ENCODE results near the gene DNER.
"Not testable (repeated sequence)": the region's sequence is repeated elsewhere in the genome, so short reads cannot be mapped to it uniquely, and the experiment has no call there.

The DNER gene

DNA sequence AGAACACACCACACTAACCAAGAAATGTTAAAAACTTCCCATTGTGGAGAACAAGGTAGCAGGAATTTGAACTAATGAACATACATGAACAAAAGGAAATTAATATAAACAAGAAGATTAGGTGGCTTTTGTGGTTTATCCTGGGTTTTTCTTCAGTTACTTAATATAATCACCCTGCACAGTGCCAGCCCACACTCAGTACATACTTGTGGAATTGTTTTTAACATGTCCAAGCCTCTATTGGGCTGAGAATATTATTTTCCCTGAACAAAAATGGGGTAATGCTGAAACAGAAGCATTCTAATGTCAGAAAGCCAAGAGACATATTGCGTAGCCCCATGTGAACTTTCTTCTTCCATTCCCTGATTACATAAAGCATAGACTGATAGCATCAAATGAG lies 202.8 kb downstream of the DNER start:
- in situ Hi-C loops (cut with HindIII; ENCODE audit: low sequenced_read_pairs), result no loop called here

DNA sequence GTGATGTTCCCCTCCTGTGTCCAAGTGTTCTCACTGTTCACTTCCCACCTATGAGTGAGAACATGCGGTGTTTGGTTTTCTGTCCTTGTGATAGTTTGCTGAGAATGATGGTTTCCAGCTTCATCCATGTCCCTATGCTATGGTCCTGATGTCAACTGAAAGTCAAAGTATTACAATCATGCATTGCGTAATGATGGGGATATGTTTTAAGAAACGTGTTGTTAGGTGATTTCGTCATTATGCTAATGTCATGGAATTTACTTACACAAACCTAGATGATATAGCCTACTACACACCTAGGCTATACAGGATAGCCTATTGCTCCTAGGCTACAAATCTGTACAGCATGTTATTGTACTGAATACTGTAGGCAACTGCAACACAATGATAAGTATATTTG lies 207.7 kb downstream of the DNER start:
- in situ Hi-C loops (cut with HindIII; ENCODE audit: low sequenced_read_pairs), result not testable (repeated sequence)

DNA sequence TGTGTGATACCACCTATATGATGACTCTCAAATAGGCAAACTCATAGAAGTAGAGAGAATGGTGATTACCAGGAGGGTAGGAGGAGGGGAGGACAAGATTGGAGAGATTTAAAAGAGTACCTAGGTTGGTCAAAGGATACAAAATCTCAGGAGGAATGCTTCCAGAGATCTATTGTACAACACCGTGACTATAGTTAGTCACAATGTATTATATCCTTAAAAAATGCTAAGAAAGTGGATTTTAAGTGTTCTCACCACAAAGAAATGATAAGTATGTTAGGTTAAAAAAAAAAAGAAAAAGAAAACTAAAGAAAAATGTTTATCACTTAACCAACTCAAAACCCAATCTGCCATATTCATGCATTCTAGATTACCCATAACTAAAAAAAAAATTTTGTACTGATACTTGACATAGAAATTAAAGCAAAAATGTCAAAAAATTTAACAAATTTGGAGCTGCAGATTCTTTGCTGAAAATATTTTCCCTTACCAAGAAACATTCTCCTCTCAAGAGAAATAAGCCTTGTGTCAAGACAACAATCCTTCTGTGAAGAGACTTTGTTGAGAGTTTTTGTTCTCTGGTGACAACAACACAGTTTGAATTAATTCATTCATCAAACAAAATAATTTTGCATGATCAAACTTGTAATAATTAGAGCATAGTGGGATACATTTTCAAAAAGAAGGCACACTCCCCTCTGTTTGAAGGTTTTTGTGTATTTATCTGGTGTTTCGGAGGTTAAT lies 213.1 kb downstream of the DNER start:
- in situ Hi-C loops (cut with HindIII; ENCODE audit: low sequenced_read_pairs), result no loop called here

GRCh38 chr2:229492034-229492433 lies 222.3 kb downstream of the DNER start:
- in situ Hi-C loops (cut with HindIII; ENCODE audit: low sequenced_read_pairs), result no loop called here

DNA sequence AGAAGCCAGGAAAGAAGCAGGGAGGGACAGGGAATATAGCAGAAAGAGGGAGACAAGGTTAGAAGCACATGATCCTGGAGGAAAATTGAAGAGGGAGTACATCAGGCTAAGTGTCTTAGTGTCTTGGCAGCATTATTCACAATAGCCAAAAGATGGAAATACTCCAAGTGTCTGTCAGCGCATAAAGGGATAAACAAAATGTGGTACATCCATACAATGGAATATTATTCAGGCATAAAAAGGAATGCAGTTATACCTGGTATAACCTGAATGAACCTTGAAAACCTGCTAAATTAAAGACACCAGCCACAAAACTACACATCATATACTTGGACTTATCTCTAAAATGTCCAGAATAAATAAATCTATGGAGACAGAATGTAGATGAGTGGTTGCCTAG lies 224.2 kb downstream of the DNER start:
- in situ Hi-C loops (cut with HindIII; ENCODE audit: low sequenced_read_pairs), result no loop called here

DNA sequence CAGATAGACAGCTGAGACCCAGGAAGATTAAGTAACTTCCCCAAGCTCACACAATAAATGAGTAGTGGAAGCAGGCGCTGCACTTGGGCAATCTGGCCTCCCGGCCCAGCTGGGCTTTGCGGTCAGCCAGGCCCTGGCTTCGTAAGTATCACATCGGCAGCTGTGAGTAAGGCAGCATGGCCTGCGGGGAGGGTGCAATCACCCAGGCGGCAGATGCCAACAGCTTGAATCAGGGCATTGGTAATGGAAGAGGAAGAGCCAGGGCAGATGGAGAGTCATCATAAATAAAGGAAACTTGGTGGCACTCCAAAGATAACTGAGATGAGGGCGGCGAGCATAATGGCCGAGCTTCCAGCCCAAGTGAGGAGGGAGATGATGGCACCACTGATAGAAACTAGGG lies 225.3 kb downstream of the DNER start:
- in situ Hi-C loops (cut with HindIII; ENCODE audit: low sequenced_read_pairs), result no loop called here

DNA sequence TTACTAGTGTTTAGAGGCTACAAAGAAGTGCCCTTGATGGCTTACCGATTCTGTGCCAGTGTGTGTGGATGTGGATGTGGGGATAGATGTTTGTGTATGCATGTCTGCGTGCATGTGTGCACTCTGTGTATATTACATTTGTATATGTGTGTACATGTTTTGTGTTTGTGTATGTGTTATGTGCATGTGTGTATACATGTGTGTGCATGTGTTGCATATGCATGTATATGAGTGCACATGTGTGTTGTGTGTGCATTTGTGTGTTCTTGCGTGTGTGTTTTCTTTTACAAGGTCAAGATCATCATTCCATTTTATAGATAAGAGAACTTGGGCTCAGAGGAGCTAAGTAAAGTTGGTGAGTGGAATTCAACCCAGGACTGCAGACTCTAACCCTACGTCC lies 226.1 kb downstream of the DNER start:
- in situ Hi-C loops (cut with HindIII; ENCODE audit: low sequenced_read_pairs), result no loop called here

DNA sequence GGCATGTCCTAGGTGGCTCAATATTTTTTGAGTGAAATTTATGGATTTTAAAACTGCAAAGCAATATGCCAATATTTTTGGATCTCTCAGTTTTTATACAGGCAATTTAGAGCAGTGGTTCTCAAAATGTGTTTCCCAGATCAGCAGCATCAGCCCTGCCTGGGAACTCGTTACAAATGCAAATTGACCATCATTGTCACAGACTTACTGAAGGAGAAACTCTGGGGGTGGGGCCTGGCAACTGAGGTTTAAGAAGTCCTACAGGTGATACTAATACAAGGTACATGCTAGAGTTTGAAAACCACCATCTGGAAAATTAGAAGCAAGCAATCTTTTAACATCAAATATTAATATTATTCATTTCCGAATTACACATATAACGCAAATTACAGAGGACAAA lies 227.7 kb downstream of the DNER start:
- in situ Hi-C loops (cut with HindIII; ENCODE audit: low sequenced_read_pairs), result no loop called here

- in situ Hi-C loops (cut with HindIII; ENCODE audit: low sequenced_read_pairs), result no loop called here
These were observed 228.5 kb downstream of the DNER start for GRCh38 chr2:229485857-229486256.

DNA sequence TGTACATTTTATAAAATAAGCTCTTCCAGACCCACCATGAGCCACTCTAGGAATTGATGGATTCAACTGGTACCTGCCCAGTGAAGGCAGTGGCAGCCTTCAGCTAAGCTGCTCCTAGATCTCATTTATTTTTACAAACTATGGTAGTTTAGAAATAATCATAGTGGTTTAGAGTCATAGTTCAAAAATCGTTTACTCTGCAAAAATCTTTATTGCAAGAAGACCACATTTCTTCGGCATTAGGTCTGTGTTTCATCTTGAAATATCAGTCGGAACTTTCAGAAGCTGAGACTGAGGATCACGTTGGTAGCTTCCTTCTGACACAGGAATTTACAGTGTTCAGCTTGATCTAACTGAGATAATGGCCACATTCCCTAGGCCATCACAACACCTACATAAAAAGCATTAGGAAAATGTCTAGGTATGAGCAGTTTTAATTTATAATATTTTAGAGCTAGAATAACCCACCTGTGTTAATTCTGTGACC lies 237.0 kb downstream of the DNER start:
- in situ Hi-C loops (cut with HindIII; ENCODE audit: low sequenced_read_pairs), result no loop called here

GRCh38 chr2:229475778-229476177 lies 238.6 kb downstream of the DNER start:
- in situ Hi-C loops (cut with HindIII; ENCODE audit: low sequenced_read_pairs), result no loop called here

- in situ Hi-C loops (cut with HindIII; ENCODE audit: low sequenced_read_pairs), result no loop called here
These were observed 240.2 kb downstream of the DNER start for GRCh38 chr2:229474125-229474524.

DNA sequence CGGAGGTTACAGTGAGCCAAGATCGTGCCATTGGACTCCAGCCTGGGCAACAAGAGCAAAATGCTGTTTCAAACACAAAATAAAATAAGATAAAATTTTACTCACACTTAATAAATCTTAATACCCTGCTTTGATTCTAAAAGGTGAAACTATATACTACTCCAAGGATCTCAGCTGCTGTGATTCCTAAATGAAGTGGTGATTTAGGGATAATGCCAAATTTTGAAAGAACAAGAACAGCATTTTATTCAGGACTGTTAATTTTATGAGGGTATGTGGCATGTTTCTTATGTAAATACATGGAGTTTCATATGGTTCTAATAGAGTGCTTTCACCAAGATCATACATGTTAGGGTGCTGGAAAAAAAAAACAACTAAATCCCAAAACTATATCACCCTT lies 243.6 kb downstream of the DNER start:
- in situ Hi-C loops (cut with HindIII; ENCODE audit: low sequenced_read_pairs), result no loop called here

GRCh38 chr2:229467783-229468182 lies 246.6 kb downstream of the DNER start:
- in situ Hi-C loops (cut with HindIII; ENCODE audit: low sequenced_read_pairs), result no loop called here

DNA sequence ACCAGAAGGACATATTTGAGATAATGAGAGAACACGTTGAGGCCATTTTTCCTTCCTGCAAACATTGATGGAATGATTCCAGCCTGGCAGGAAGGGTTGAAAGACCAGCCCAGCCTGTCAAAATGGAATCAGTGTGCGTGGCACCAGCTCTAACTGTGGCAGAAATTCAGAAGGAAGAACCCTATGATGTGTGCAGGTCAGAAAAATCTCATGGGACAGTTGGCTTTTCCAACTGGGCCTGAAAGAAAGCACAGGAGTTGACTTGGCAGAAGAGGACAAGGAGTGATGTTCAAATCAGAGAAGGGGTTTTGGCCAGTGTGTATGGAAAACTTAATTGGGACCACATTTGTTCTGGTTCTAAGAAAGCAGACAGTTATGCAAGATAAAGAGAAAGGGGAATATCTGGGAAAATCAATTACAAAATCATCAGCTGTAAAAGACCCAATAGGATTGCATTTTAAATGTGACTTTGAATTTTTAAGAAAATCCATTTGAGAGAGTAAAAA lies 250.5 kb downstream of the DNER start:
- in situ Hi-C loops (cut with HindIII; ENCODE audit: low sequenced_read_pairs), result no loop called here

DNA sequence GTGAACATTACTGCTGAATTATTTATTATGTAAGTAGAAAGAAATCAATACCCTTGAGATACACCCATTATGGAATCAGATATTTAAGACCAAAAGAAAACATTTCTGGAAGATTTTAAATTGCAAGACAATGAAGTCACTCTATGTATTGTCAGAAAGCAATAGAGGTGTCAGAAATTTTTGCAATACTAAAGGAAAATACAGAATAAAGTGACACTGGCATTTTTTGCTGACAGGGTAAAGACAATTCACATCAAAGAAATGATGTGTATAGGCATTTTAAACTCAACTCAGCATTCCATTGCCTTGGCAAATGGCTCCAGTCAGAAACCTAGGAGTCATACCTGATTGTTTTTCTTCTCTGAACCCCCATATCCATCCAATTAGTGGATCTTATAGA lies 252.2 kb downstream of the DNER start:
- in situ Hi-C loops (cut with HindIII; ENCODE audit: low sequenced_read_pairs), result no loop called here

DNA sequence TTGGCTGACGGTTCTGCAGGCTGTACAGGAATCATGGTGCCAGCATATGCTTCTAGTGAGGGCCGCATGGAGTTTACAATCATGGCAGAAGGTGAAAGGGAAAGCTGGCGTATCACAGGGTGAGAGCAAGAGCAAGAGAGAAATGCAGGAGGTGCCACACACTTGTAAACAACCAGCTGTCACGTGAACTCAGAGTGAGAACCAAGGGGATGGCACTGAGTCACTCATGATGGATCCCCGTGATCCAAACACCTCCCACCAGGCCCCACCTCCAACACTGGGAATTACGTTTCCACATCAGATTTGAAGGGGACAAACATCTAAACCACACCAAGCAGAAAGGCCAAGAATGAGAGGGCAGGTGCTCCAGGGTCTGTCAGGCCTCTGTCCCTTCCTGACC lies 258.3 kb downstream of the DNER start:
- in situ Hi-C loops (cut with HindIII; ENCODE audit: low sequenced_read_pairs), result no loop called here

DNA sequence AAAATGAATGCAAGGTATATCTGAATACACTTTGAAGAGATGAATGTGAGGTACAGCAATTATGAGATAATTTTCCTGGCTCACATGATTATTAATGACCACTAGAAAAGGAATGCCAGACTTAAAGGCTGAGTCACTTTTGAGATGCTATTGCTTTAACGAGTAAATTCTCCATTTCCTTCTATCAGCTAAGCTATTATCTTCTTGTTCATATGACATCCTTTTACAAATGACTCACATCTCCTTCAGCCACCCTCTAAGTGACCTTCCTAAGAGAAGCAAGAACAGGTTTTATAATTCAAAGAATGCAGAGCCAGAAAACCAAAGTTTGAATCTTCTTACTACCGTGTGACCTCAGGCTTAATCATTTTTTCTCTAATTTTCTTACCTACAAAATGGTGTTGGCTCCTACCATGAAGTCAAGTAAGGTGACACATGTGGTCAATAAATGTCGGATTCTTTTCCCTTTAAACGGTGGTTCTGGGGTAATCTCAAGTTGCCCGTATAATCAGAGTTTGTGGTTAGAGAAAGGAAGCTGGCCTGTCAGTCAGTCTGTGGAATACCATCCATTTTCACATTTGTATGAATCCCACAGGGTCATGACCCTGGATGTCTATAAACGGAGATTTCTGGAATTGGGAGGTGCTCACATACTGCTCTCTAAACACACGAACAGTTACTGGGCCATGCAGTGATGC lies 259.3 kb downstream of the DNER start:
- in situ Hi-C loops (cut with HindIII; ENCODE audit: low sequenced_read_pairs), result no loop called here

GRCh38 chr2:229453230-229453629 lies 261.1 kb downstream of the DNER start:
- in situ Hi-C loops (cut with HindIII; ENCODE audit: low sequenced_read_pairs), result no loop called here

DNA sequence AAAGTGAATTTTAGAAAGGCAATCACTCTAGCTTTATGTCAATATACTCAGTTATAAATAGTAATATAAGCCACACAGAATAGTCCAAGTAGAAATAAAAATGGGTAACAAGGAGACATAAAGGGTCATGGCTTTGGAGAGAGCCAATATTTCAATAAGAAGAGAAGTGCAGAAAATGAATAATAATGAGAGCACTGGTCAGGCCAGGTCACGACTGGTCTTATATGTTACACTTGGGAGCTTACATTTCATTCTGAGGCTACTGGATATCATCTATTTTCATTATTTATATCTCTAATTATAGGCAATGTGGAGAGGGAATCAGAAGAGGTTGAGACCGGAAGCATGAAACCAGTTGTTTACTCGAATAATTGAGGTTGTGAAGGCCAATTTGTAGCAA lies 262.5 kb downstream of the DNER start:
- in situ Hi-C loops (cut with HindIII; ENCODE audit: low sequenced_read_pairs), result no loop called here

- in situ Hi-C loops (cut with HindIII; ENCODE audit: low sequenced_read_pairs), result no loop called here
These were observed 267.1 kb downstream of the DNER start for GRCh38 chr2:229447227-229447626.

- in situ Hi-C loops (cut with HindIII; ENCODE audit: low sequenced_read_pairs), result no loop called here
These were observed 268.0 kb downstream of the DNER start for GRCh38 chr2:229446350-229446749.

Data from DLD1 (cell line).